GM03348 (cell line): ENCODE measurements around the gene CRX.
A peak's percentile ranks its signal among the peaks of the same experiment; 100 is the strongest.
"Not testable (repeated sequence)": the region's sequence is repeated elsewhere in the genome, so short reads cannot be mapped to it uniquely, and the experiment has no call there.

Experiments used
- DNase-seq: peaks from one replicate; pipeline ENCODE4 v3.0.0; 2012; ENCODE audit warnings: low spot score

The CRX gene

DNA sequence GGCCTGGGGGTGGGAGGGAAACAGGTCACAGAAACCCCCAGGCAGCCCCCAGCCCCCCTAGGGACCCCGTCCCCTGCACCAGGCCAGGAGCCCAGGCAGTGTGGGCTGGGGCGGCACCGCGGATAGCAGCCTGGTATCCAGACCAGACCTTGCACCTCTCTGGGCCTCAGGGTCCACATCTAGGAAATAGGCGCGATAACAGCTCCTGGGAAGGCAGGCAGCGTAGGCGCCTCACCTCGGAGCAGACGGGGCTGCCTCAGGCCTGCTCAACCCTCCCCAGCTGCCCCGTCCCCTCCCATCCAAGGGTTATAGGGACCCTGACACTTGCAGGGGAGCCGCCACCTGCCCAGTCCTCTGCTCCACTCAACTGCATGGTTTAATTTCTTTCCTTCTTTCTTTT lies 18.1 kb upstream of the CRX start:
- not testable (repeated sequence) for DNase-seq

DNA sequence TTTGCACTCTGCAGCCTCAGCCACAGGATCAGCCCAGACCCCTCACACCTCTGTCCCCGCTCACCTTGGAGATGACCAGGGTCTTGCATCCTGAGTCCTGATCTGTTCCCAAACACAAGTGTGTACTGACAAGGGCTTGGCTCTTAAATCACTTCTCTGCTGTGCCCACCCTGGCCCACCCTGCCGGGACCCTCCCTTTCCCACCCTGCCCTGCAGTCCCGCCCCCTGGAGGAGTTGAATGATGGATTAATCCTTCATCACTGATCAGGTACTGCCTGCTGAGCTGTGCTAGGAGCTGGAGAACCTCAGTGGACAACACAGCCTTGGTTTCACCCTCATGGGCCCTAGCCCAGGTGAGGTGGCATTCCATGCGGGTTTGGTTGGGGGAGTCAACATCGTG lies 17.3 kb upstream of the CRX start, which contains the start of gene TPRX1:
Gene TPRX1, minus strand, starts transcription at position 101 of the 400 bp plus-strand sequence. Its CDS starts 12 bp downstream, at position 89.
- not testable (repeated sequence) for DNase-seq

DNA sequence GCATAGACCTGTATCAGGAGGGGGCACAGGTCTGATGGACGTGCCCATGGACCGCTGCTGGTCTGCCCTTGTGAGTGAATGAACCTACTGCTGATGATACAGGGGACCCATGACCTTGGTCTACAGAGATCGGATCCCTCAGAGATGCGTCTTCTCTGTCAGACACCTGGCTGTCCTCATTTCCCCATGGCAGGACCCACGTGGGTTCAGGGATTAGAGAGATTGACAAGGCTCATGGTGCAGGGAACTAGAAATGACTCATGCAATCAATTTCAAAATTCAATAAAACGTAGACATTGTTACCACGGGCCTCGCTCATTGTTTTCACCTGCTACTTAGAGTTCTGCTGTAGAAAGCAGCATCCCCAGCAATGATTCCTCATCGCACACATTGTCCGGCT lies 16.4 kb upstream of the CRX start:
- DNase-seq: no peak

DNA sequence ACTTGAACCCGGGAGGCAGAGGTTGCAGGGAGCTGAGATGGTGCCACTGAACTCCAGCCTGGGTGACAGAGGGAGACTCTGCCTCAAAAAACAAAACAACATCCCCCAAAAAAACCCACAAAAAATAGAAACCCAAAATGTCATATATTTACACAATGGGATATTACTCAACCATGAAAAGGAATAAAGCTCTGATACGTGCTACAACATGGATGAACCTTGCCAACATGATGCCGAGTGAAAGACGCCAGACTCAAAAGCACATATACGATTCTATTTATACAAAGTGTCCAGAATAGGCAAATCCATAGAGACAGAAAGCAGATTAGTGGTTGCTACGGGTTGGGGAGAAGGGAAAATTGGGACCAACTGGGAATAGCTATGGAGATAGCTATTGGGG lies 15.3 kb upstream of the CRX start:
- DNase-seq: no peak

DNA sequence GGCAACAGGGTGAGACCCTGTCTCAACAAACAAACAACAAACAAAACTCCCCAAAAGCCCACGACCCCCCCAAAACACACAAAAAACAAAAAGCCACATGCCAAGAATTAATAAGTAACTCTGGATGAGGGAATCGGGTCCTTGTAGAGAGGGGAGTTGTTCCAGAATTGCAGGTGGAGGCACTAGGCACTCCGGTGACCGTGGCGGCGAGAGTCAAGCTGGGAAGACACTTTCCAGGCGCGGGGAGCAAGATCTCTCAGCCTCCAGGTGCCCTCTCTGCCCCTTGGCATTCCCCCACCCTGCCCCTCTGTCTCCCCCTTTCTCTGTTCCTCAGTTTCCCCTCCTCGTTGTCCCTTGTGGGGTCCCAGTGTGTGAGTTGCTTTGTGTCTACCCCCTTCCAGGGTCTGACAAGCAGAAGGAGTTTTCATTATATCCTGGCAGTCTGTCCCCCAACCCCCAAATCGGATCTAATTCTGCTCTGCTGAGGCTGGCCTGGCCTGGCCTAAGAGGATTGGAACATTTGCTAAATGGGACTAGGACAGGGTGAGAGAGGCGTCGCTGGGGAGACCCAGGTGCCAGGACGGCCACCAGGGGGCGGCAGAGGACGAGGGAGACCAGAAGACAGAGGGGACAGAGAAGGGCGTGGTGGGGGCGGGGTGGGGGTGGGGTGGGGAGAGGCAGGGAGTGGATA lies 8.3 kb upstream of the CRX start:
- peak; percentile 87 for DNase-seq

DNA sequence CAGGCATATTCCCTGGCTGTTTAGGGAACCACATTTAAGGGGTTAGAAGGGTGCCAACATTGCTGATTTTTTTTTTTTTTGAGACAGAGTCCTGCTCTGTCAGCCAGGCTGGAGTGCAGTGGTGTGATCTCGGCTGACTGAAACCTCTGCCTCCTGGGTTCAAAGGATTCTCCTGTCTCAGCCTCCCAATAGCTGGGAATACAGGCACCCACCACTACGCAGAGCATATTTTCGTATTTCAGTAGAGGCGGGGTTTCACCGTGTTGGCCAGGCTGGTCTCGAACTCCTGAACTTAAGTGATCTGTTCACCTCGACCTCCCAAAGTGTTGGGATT lies 7.8 kb upstream of the CRX start:
- no peak for DNase-seq

DNA sequence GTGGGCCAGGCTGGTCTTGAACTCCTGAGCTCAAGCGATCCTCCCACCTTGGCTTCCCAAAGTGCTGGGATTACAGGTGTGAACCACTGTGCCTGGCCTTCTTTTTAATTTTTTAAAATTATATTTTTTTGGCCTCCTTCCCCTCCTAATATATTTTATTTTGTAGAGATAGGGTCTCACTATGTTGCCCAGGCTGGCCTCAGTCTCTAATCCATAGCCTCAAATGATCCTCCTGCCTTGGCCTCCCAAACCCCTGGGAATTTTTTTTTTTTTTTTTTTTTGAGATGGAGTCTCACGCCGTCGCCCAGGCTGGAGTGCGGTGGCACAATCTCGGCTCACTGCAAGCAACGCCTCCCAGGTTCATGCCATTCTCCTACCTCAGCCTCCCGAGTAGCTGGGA lies 5.5 kb upstream of the CRX start:
- not testable (repeated sequence) for DNase-seq

DNA sequence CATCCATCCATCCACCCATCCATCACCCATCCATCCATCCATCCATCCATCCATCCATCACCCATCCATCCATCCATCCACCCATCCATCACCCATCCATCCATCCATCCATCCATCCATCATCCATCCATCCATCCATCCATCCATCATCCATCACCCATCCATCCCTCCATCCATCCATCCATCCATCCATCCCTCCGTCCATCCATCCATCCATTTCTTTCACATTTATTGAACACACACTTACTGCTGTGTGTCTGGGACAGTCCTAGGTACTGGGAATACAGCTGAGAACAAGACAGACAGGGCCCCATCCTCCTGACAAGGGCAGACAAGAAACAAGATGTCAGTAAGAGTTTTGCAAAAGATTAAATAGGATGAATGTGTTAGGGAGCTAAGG lies 3.5 kb upstream of the CRX start:
- not testable (repeated sequence) for DNase-seq

DNA sequence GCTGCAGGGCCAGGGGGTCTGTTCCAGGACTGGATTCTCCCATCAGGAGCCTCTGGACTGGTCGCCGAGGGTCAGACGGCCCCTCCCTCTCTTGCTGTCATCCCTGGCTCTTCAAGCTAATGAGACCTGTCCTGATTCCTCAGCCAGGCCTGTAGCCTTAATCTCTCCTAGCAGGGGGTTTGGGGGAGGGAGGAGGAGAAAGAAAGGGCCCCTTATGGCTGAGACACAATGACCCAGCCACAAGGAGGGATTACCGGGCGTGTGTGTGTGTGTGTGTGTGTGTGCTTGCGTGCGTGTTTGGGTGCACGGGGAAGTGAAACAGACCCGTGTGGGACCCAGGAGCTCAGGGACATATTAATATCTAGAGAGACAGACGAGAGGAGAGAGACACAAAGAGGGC lies 1.9 kb upstream of the CRX start:
- no peak for DNase-seq

DNA sequence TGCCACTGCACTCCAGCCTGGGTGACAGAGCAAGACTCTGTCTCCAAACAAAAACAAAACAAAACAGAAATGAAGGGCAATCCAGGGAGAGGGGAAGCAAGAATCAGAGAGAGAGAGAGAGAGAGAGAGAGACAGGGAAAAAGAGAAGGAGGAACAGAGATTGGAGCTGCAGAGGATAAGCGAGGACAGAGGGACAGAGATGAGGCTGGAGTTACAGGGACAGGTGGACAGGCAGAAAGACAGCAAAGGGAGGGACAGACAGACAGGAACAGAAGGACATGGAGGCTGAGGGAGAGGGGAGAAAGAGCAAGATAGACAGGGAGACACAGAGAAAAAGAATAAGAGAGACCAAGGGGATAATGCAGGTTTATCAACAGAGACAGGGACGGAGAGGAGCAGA lies 1.3 kb upstream of the CRX start:
- DNase-seq: no peak

DNA sequence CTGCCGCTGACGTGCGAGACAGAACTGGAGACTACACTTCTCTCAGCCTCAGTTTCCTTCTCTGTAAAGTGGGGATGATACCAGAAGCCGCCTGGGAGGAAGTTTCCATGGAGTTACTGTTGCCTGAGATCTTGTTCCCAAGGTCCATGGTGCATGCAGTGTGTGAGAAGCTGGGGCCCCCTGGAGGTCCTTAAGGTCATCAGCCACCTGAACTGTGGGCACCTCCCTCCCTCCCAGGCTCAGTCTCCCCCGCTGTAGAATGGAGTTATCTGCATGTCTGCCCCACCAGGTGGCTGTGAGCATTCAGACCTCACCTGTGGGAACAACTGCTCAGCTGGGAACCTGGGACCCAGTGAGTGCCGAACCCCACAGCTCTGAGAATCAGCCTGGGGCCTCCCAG lies 2.7 kb downstream of the CRX start:
- DNase-seq: no peak

DNA sequence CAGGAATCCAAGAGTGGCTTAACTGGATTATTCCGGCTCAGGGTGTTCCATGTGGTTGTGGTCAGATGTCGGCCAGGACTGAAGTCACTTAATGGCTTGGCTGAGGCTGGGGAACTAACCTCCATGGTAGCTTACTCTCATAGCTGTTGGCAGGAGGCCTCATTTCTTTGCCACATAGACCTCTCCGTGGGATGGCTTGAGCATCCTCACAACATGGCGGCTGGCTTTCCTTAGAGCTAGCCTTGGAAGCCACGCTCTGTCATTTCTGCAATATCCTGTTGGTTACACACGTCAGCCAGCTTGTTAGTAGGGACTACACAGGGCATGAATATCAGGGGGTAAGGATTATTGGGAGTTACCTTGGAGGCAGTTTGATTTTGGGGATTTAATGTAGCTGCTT lies 5.1 kb downstream of the CRX start:
- DNase-seq: no peak

DNA sequence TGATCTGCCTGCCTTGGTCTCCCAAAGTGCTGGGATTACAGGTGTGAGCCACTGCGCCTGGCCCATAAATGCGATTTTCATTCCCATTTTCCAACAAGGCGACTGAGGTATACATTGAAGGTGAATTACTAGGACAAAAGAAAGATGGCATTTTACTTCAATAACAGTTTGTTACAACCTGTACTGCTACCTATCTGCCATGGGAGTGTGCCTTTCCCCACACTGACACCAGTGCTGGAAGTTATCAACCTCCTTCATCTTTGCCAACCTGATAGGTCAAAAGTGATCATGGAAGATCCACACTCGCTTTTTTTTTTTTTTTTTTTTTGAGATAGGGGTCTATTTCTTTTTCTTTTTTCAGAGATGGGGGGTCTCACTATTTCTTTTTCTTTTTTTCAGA lies 11.0 kb downstream of the CRX start:
- no peak for DNase-seq

DNA sequence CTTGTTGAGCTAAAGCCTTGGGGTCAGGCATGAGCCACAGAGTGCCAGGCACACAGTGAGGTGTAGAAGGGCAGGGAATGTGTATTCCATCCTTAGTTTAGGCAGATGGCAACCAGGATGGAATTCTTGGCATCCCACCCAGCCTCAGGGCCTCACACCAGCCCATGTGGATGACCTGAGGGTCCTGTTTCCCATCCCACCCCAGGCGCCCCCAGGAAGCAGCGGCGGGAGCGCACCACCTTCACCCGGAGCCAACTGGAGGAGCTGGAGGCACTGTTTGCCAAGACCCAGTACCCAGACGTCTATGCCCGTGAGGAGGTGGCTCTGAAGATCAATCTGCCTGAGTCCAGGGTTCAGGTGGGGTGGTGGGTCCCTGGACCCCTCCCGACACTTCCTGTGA lies 14.3 kb downstream of the CRX start:
- DNase-seq: no peak

DNA sequence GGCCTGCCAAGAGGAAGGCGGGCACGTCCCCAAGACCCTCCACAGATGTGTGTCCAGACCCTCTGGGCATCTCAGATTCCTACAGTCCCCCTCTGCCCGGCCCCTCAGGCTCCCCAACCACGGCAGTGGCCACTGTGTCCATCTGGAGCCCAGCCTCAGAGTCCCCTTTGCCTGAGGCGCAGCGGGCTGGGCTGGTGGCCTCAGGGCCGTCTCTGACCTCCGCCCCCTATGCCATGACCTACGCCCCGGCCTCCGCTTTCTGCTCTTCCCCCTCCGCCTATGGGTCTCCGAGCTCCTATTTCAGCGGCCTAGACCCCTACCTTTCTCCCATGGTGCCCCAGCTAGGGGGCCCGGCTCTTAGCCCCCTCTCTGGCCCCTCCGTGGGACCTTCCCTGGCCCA lies 17.7 kb downstream of the CRX start:
- no peak for DNase-seq

DNA sequence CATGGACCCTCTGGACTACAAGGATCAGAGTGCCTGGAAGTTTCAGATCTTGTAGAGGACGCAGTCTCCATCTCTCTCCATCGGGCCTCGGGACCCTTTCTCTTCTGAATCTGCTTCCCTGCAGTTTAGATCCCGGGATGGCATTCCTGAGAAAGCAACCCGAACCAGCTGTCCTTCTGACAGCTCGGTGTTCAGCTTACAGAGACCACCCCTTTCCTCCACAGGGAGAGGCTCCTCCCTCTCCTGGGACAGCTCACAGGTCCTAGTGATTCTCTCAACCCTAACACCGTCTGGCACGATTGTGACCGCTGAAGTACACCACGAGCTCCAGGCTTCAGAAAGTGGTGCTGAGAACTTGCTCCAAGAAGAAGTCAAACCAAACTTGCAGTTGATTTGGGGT lies 18.2 kb downstream of the CRX start:
- no peak for DNase-seq

DNA sequence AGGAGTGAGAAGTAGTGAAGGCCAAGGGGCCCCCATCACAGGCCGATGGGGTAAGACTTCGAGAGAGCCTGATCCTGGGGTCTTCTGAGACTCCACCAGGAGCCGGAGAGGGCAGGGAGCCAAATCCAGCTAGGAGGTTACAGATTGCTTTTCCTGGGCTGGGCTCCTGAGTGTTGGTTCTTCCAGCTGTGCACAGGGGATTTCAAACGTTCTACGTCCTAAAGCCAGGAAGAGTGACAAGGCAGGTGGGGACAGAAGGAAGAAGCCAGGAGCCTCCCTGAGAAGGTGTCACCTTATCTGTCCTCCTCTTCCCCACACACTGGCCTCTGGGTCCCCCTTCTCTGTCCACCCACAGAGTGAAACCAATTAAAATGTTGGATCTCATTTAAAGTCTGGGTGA lies 21.2 kb downstream of the CRX start:
- no peak for DNase-seq

DNA sequence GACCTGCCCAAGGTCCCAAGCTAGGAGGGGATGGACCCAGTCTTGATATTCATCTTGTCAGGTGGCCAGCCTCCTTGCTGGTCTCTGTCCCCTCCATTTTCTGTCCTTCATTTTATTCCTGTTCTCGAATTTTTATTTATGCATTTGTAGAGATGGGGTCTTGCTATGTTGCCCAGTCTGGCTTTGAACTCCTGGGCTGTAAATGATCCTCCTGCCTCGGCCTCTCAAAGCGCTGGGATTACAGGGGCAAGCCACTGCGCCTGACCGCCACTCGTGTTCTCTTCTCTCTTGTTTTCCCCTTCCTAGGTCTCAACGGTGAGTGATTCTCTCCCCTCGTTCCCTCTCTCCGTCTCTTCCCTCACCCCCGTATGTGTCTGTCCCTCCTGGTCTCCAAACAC lies 26.7 kb downstream of the CRX start:
- DNase-seq: no peak

DNA sequence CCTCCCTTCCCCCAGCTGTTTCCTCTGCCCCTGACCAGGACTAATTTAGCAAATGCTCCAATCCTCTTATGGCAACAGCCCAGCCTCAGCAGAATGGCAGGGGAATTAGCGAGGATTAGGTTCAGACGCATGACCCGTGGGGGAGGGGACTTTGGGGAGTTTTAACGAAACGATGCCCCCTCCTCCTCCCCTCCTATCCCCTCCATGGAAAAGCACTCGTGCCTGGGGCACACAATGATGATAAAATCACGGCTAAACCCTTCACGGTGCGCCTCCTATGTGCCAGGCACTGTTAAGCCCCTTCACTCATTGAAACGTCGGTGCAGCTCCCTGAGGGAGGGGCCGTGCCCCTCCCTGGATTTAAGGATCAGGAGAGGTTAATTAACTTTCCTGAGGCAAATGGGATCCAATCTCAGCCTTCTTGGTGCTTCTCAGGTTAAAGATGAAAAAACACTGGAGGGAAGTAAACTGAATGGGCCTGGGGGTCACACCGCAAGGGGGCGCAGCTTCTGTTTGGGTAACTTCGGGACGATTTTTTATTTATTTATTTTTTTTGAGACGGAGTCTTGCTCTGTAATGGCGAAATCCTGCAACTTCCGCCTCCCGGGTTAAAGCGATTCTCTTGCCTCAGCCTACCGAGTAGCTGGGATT lies 27.2 kb downstream of the CRX start:
- DNase-seq: no peak

DNA sequence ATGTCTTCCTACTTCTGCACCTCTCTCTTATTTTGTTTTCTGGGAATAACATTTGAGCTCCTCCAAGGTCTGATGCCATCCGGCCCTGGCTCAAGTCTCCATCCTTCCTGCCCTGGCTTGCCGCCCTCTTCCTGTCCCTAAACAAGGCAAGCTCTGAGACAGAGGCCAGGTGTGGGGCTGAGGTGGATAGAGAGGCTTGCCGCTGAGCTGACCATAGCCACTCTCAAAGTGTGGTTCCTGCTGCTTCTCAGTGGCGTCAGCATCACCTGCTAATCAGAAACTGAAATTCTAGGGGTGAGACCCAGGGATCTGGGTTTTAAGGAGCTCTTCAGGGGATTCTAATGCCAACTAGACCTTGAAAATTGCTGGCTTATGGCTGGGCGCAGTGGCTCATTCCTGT lies 31.3 kb downstream of the CRX start:
- no peak for DNase-seq

DNA sequence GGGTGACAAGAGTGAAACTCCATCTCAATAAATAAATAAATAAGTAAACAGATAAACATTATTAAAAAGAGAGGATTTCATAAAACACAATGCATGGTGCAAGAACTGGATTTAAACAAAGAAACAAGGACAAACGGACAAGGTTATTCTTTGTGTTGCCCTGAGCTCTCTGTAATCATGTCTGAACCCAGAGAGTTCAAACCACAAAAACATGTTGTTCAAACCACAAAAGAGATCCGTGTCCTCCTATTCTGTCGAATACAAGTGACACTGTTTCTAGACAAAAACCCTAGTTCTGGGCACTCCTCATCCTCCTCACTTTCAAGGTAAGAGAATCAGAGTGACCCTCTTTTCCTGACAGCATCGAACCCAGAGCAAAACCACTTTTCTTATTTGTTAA lies 32.7 kb downstream of the CRX start:
- DNase-seq: no peak

DNA sequence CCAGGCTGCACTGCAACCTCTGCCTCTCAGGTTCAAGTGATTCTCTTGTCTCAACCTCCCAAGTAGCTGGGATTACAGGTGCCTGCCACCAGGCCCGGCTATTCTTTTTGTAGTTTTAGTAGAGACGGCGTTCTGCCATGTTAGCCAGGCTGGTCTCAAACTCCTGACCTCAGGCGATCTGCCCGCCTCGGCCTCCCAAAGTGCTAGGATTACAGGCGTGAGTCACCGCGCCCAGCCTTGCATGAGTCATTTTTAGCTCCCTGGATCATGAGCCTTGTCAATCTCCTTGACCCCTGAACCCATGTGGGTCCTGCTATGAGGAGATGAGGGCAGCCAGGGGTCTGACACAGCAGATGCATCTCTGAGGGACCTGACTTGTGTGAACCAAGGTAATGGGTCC lies 36.5 kb downstream of the CRX start:
- not testable (repeated sequence) for DNase-seq

DNA sequence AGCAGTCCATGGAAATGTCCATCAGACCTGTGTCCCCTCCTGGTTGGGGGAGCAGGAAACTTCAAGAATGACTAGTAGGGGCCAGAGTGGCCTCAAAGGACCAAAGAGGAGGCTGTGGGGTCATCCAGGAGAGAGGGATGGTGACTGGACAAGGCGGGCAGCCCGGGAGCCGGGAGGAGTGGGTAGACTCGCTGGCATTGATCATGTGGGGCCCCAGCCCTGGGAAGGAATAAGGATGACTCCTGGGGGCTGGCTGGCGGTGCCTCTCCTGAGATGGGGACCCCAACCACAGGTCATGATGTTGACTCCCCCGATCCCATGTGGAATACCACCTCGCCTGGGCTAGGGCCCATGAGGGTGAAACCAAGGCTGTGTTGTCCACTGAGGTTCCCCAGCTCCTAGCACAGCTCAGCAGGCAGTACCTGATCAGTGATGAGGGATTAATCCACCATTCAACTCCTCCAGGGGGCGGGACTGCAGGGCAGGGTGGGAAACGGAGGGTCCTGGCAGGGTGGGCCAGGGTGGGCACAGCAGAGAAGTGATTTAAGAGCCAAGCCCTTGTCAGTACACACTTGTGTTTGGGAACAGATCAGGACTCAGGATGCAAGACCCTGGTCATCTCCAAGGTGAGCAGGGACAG lies 37.0 kb downstream of the CRX start, which contains the start of gene TPRX2:
Gene TPRX2, plus strand, starts transcription at position 590 of the 640 bp plus-strand sequence. Its CDS starts 12 bp downstream, at position 602.
- DNase-seq: not testable (repeated sequence)

DNA sequence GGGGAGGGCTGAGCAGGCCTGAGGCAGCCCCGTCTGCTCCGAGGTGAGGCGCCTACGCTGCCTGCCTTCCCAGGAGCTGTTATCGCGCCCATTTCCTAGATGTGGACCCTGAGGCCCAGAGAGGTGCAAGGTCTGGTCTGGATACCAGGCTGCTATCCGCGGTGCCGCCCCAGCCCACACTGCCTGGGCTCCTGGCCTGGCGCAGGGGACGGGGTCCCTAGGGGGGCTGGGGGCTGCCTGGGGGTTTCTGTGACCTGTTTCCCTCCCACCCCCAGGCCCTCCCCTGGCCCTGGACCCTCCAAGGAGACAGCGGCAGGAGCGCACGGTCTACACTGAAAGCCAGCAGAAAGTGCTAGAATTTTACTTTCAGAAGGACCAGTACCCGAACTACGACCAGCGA lies 38.1 kb downstream of the CRX start:
- not testable (repeated sequence) for DNase-seq
